ENCODE data around the gene KLHL13.
"Not testable (repeated sequence)": the region's sequence is repeated elsewhere in the genome, so short reads cannot be mapped to it uniquely, and the experiment has no call there.

KLHL13 gene, protein sequence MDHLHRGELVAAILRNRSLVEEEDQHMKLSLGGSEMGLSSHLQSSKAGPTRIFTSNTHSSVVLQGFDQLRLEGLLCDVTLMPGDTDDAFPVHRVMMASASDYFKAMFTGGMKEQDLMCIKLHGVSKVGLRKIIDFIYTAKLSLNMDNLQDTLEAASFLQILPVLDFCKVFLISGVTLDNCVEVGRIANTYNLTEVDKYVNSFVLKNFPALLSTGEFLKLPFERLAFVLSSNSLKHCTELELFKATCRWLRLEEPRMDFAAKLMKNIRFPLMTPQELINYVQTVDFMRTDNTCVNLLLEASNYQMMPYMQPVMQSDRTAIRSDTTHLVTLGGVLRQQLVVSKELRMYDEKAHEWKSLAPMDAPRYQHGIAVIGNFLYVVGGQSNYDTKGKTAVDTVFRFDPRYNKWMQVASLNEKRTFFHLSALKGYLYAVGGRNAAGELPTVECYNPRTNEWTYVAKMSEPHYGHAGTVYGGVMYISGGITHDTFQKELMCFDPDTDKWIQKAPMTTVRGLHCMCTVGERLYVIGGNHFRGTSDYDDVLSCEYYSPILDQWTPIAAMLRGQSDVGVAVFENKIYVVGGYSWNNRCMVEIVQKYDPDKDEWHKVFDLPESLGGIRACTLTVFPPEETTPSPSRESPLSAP

DNA sequence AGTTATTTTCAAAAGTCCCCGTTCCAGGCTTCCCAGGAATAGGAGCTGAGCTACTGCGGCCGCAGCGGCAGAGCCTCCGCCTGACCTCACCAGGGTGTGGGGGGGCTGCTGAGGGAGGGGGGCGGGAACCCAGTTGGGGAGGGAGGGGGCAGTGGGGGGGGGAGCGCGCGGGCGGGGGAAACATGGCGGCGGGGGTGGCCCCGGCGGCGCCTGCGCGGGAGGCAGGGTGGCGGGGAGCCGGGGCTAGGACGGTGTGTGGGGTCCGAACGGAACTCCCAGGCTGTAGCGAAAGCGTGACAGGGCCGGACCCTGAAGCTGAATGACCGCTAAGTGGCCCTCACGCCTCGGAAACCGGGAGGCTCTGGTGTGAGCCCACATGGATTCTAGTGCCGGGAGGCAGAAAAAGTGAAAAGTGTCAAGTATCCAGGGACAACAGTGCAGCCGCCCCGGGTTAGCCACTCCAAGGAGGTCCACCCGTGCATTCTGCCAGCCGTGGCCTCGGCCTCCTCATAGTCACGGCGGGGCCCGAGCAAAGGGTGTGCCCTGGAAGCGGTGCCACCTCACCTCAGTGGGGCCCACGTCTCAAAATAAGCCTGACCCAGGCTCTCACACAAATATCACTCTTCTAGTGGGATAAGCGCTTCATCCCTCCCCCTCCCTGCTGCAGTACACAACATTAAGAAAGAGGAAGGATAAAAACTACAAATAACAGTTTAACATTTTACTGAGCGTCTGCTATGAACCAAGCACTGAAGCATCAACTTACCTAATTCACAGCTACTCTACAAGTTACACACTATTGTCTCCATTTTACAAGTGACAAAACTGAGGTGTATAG lies at the start of gene KLHL13:
KLHL13 (minus strand) TSS at position 98 of the 838 bp plus-strand sequence. CDS start 88,337 bp downstream, outside the sequence.
- DNase-seq (ENCODE audit: low read depth) = no peak

DNA sequence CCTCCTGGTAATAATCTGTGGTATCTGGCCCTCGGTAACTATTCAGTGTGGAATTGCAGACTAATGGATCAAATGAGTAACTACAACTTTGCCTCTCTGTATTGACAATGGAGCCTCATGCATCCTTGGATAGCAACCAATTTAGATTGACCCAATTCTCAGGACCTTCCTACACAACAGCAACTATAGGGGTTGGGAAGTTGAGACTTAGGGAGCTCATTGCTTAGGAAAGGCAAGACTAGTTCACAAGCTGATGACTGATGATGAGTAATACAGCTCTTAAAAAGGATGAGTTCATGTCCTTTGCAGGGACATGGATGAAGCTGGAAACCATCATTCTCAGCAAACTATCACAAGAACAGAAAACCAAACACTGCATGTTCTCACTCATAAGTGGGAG lies 47.5 kb upstream of the KLHL13 start:
- DNase-seq (ENCODE audit: low read depth) = no peak

DNA sequence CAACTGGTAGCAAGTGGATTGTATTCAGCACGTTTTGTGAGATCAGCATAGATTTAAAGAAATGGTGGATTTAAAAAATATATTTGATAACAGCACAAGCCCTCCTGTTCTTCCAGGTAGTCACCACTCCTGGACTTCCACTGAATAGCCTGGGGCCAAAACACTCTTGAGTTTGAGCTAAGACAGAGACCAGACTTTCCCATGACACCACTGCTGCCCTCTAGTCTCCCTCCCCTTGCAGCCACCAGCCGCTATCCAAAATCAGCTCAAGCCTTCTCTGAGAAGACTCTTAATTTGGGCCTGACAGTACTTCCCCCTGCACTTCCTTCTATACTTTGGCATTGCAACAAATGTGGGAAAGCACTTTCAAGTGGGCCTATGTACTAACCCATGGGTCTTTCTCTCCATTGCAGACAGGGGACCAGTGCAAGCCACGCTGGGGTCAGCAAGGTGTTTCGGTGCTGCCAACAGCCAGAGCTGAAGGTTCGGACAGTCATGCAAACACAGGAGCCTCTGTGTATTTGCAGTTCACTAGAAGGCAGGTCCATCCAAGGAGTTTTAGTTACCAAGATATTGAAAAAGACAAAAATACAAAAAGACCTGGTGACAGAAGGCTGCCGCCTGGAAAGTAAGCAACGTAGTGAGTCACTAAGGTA lies 40.5 kb upstream of the KLHL13 start:
- DNase-seq (ENCODE audit: low read depth) = no peak

DNA sequence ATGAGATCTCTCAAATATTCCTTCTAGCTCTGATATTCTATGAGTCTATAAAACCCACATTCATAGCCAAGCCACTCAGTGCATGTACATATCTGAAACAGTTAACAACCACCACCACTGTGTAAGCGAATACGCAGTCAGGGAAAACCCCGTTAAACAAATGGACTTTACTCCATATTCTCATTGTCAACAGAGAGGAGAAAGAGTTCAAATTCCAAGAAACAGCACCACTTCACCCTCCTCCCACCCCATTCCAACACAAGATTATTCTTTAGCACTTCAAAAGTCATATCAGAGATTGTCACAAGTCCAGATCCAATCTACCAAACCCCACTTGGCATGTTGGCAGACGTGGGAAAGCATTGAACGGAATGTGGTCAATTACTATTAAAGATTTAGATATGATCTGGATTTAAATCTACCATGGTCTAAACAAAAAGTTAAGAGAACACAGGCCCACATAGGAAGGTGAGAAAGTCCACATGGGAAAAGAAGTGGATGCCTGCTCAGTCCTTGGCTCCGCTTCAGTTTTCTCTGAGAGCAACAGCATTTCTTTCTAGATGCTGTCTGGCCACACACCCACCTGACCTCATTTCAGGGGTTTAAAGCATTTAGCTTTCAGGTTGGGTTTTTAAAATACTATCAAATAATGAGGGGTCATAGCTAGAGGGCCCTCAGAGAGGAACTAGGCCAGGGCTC lies 39.8 kb upstream of the KLHL13 start:
- no peak for DNase-seq (ENCODE audit: low read depth)

DNA sequence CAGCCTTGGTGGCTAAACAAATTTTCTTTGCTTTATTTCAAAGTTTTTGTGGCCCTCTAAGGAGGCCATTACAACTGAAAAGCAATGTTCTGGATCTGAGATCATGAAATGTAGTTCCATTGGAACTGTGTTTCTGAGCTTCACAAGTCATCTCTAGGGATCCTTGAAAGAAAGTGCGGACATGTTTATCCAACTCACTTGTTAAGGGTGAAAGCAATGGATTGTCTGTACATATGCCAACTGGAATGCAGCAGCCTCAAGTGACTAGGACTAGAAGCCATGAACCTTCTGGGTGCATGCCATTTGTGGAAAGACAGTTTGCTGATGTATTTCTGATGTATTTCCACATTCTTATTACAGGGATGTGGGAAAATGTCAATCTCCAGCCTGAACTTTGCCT lies 36.7 kb upstream of the KLHL13 start:
- DNase-seq (ENCODE audit: low read depth) = no peak

DNA sequence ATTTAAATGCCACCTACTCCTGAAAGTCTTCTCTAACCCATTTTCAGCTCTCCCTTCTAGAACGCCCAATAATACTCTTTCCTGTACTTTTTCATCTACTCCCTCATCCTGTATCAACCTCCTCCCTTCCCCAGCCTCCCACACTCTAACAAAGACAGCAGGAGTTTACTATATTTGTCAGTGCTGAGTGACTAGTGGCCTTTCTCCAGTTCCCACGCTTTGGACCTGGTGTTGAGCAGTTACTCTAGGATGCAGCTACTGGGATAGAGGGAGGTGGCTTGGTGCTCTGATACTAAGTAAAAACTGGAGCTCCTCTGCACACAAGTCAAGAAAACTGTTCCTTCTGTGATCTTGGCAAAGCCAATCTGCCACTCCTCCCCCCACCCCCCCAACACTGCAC lies 36.1 kb upstream of the KLHL13 start:
- DNase-seq (ENCODE audit: low read depth) = no peak

DNA sequence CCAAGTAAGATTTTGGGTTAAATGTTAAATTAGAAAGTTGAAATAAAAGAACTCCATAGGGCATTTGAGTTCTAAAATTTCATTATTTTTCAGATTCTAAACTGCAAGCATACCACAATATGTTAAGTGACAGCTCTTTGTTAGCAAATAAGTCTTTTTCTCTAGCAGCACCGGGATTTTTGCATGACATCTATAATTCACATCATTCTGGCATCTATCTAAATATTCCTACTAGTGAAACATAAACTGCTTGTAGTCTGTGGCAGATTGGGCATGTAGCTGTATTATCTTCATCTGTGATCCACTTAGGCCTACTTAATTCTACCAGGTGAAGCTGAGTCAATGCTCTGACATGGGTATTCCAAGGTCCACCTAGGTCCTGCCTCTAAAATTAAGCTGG lies 32.1 kb upstream of the KLHL13 start:
- DNase-seq (ENCODE audit: low read depth) = no peak

DNA sequence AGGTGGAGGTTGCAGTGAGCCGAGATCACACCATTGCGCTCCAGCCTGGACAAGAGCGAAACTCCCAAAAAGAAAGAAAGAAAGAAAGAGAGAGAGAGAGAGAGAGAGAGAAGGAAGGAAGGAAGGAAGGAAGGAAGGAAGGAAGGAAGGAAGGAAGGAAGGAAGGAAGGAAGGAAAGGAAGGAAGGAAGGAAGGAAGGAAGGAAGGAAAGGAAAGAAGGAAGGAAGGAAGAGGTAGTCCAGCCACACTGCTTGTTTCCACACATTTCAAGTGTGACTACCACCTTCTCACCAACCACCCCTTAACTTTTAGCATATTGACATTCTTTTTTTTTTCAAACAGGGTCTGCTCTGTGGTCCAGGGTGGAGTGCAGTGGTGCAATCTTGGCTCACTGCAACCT lies 31.2 kb upstream of the KLHL13 start:
- not testable (repeated sequence) for DNase-seq (ENCODE audit: low read depth)

DNA sequence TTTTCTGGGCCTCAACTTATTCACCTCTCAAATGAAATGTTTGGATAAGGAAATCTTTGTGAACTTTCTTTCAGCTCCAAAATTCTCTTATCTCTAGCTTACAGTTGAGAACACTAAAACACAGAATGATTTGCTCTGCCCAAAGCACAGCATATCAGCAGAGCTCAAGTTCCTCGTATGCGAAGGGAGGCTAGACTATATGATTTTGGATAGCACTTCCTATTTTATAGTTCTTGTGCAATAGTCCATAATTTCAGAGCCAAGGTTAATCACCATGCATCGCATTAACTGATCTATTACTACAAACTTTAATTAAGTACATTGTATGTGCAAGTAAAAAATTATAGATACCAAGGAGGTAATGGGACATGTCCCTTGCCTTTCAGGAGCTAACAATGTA lies 27.0 kb upstream of the KLHL13 start:
- no peak for DNase-seq (ENCODE audit: low read depth)

DNA sequence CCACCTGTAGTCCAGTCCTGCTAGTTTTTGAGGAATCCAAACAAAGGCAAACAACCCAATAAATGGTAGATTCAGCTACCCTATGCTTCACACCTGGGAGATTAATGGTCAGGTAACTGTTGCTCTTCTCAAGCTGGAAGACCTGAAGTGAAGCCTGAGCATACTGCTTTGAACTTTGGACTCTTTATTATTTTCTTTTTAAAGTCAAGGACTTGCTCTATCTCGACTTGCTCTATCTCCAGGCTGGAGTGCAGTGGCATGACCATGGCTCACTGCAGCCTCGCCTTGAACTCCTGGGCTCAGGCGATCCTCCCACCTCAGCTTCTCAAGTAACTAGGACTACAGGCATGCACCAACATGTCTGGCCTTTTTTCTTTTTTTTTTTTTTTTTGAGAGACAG lies 14.7 kb upstream of the KLHL13 start:
- no peak for DNase-seq (ENCODE audit: low read depth)

DNA sequence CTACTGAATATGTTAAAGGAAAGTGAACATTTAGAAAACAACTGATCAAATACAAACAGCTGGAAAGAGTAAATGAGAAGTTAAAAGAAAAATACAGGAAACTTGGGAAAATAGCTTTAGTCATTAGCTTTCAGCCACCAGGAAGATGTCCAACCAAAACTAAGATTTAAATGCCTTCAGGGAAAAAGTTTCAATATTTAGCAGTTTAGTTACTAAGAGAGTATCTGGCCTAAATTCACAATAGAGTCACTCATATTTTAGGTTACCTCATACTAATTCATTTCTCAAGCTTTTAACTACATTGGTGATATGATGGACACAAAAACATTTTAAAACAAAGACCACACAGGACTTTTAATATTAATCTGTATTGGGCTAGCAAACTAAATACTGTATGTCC lies 13.1 kb upstream of the KLHL13 start:
- no peak for DNase-seq (ENCODE audit: low read depth)

DNA sequence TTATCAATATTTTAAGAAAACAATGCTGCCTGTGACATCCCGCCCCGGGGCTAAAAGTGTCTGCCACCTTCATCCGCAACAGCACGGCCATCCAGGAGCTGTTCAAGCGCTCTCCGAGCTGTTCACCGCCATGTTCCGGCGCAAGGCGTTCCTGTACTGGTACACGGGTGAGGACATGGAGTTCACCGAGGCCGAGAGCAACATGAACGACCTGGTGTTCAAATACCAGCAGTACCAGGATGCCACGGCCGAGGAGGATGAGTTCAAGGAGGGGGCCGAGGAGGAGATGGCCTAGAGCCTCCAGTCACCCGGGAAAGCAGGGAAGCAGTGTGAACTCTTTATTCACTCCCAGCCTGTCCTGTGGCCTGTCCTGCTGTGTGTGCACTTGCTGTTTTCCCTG lies 12.1 kb upstream of the KLHL13 start:
- no peak for DNase-seq (ENCODE audit: low read depth)

DNA sequence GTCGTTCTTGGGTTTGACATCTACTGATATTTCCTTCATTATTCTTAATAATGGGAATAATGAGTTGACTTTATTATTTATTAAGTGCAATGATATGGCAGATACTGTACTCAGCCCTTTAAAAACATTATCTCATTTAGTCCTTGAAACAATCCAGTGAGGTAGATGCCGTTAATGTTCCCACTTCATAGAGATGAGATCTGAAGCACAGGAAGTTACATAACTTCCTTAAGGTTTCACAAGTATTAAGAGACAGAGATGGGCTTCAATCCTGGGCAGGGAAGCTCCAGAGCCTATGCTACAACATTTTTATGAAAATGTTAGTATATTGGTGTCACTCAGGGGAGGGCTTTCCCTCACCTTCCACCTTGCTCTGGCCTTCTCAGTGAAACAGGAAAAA lies 9.7 kb upstream of the KLHL13 start:
- DNase-seq (ENCODE audit: low read depth) = no peak

DNA sequence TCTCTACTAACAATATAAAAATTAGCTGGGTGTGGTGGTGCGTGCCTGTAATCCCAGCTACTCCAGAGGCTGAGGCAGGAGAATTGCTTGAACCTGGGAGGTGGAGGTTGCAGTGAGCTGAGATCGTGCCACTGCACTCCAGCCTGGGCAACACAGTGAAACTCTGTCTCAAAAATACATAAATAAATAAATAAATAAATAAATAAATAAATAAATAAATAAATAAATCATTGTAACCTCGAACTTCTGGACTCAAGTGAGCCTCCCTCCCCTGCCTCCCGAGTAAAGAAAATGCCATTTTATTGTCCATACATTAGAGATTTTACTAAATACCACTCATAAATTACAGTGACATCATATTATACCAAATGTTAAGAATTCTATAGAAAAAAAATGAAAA lies 7.6 kb upstream of the KLHL13 start:
- DNase-seq (ENCODE audit: low read depth) = not testable (repeated sequence)

DNA sequence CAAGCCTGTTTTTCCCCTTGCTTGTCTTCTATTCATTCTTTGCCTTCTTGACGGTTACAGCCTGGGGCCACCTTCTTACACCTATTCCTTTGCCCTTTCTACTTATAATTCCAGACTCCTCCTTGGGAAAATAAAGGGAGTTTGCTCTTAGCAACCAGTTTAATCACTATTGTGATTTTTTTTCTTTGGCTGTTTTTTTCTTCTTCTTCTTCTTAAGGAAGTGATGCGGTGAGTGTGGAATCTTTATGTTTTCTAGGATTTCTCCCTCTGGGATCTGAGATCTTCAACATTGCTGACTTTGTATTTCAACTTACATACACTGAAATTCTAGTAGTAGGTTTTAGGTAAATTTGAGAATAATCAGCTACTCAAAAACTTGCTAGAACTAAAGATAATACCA lies 1.1 kb upstream of the KLHL13 start:
- no peak for DNase-seq (ENCODE audit: low read depth)

DNA sequence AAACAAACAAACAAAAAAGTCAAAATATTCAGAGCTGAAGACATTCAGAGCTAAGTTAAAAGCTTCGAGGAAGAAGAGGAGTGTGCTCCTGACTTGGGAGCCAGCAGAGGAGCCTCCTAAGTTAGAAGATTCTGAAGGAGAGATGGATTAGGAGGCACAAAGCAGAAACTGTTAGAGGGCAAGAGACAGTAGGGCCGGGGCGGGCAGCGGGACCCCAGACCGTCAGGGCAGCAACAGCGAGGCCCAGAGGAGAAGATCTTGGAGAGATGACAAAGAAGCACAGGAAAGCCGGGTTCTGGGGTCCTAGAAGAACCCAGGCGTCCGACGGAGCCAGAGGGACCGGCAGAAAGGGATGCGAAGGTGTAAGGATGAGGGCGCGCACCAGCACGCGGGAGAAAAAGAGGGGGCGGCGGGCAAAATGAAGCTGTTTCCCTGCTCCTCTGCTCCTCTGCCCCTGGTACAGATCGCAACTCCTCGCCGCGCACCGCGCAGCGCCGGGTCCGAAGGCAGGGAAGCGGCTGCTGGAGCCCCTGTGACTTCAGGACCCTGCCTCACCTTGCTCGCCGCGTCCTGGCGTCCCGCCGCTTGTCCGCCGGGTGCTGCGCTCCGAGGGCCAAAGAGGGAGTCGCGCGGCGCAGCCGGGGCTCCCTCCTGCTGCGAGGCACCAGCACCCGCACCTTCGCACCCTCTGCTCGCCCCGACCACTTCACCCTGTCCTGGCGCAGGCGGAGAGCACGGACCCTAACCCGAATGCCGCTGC lies 477 bp downstream of the KLHL13 start:
- no peak for DNase-seq (ENCODE audit: low read depth)

DNA sequence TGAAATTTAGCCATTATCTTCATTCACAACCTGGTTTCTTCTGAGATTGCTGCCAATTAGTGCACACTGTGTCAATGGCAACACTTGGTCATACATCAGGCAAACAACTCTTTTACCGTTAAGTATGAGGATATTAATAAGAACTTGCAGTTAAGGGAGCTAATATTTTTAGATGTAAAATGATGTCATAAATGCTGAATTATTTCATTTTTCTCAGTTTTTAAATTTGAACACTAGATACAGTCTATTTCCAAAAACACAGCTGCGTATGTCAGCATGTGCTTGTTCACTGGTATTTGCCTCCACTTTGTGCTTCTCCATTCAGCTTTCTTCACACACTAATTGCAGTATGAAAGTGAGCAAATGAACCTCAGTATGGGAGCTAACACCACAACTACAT lies 1.6 kb downstream of the KLHL13 start:
- DNase-seq (ENCODE audit: low read depth) = no peak

DNA sequence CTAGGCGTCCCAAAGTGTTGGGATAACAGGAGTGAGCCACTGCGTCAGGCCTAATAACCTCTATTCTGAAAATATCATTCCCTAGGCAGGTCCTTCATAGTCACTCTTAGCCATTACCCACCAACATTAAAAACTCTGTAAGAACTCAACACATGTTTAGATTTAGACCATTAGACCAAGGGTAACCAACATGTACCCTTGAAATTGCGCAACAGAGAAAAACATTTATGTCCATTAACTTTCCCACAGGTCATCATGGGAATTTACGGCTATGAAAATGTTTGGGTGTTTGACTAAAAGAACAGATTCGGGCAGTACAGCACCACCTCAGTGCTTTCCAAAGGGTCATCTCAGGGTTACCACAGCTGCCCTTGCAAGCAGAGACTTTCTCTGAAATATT lies 7.5 kb downstream of the KLHL13 start:
- DNase-seq (ENCODE audit: low read depth) = no peak

DNA sequence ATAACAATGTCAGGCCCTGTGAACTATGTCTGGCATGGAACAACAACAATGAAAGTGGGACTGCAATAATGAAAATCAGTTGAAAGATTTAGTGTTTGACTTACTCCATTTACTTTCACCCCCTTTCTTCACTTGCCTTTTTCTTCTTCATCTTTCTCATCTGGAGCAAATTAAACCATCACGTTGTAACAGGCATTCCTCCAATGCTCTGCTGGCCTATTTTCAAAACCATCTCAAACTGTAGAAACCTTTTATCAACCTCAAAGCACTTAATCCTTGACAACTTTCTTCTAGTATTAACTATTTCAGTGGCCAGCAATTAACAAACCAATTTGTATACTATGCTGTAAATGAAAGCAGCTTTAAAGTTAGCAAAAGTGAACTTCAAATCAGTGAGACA lies 8.3 kb downstream of the KLHL13 start:
- DNase-seq (ENCODE audit: low read depth) = no peak

DNA sequence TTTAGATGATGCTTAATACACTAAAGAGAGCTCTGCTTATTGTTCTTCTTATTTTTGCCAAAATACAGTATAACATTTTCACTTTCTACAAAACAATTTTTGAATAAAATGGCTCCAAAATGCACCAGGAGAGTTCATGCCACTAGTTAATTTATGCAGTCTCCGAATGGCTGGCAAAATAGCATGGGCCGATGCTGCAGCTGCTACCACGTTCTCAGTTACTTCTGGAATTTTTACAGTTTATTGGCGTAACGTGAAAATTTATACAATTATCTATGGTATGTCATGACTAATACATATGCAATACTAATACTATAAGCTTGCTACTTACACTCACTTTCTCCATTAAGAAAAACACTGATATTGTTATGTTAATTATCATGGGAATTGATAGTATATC lies 16.5 kb downstream of the KLHL13 start:
- DNase-seq (ENCODE audit: low read depth) = no peak

DNA sequence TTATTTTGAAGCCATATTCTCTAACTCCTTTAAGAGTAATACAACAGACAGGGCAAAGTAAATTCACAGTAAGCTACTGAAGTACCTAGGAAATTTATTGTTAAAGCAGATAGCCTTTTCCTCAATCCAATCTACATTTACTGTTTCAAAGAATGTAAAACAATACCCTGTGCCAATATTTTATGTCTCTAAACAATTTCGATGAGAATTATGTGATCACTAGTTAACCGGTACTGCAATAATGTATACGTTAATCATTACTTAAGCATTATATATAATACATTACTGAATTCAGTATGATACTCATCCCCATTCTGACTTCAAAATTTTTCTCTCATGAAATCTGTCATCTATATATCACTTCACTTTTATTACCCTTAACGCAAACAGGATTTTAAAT lies 28.5 kb downstream of the KLHL13 start:
- no peak for DNase-seq (ENCODE audit: low read depth)
